ENCODE results near the gene PSMG1.

- TF ChIP-seq EP300 (IDR thresholded peaks at IDR 0.05) (no peak), CTCF (IDR thresholded peaks at IDR 0.05) (no peak)
Measured at GRCh38 chr21:39144191-39144590, 39.1 kb downstream of the PSMG1 start.
